Activated T-helper 1 cell treated with anti-CD3 and anti-CD28 coated beads, Interleukin-2, amount 50 U/mL, for 16 hours (primary cell): Measurements from ENCODE around the gene TPST1.

Experiments
- DNase-seq, 2 donors: peaks; one replicate each; pipeline ENCODE4 v3.0.0-alpha.2; 2020; ENCODE audit warnings: low read depth in 1 of 2, low spot score in 1 of 2

The TPST1 gene

DNA sequence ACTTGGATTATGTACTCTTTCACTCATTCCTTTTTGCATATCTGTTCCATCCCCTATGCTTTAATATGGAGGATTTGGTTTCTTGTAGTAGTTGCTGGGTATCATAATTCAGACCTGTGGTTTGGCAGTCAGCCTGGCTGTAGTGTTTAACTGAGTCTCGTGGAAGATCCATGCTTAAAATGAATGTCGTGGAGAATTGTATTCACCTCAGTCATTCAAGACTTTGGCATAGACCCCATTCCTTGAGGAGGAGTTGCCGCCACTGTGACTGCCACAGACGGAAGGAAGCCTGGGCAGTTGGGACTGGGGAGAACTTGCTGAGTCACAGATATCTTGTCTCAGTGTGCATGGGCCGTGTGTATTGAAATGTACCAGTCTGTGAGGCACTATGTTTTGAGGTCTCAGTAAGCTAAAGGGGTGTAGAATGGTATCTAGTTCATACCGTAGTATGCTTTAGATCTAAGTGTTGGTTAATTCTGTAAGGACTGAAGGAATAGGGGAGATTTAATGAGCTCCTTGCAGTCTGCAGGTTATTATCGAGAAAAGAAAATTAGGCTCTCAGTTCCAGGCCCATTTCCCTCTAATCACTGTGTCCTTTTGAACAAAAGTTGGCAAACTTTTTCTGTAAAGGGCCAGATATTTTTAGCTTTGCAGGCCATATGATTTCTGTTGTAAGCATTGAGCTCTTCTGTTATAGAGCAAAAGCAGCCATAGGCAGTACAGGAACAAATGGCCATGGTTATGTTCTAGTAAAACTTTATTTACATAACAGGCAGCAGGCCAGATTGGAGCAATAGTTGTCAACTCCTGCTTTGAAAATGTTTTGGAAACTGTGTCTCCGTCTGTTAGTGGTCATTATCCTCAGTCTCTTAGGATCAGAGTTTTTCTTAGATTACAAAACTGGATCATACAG is 76.8 kb downstream of the TPST1 start:
- DNase-seq = no peak

DNA sequence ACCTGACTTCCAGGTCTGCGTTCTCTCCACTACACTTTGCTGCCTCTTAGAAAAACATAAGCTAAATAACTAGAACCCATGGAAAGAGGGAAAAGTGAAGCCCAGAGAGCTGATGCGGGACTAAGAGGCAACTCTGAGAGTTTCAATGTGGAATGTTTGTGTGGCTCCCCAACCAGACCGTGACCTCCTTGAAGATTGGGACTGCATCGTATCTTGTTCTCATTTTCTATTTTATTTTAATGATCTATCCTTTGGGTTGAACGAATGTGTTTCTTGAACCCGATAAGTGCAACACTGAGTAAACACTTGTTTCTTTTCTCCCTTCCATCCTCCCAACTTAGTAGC is 77.4 kb downstream of the TPST1 start:
- no peak for DNase-seq

DNA sequence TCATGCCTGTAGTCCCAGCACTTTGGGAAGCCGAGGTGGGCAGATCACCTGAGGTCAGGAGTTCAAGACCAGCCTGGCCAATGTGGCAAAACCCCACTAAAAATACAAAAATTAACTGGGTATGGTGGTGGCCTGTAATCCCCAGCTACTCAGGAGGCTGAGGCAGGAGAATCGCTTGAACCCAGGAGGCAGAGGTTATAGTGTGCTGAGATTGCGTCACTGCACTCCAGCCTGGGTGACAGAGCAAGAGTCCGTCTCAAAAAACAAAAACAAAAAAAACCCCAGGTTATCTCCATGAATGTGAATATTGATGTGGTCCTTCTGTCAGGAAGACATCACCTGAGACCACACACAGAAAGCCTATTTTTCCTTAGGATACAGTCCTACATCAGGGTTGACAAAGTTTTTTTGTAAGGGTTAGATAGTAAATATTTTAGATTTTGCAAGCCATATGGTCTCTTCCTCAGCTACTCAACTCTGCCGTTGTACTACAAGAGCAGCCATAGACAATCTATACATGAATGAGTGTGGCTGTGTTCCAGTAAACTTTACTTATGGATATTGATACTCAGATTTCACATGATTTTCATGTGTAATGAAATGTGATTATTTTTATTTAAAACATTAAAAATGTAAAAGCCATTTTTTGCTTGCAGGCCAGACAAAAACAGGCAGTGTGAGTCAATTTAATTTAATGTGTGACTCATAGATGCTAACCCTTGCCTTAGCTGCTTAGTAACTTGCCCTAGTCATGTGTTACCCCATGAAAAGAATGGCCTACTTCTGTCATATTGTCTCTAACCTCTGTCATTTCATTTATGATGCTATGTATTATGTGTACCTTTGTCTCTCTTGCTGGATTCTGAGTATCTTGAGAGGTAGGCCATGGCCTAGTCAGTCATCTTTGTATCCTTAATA is 78.1 kb downstream of the TPST1 start:
- no peak for DNase-seq

GRCh38 chr7:66296001-66296521 is 90.9 kb downstream of the TPST1 start:
- DNase-seq = no peak

DNA sequence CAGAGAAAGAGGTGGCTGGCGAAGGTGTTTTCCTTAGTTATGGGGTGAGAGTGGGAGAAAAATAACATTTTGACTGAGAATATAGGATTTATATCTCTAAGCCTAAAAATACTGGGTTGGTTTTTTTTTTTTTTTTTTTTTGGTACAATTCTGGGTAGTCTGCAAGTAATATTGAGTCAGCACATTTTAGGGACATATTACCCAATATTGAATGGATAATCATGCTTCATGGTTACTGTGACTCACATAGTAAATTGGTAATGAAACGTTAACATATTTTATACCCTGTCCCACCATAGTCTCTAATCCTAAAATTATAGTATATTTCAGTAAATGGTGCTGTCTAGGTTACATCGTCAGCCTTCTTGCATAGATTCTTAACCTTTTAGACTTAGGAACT is 91.4 kb downstream of the TPST1 start:
- no peak for DNase-seq

DNA sequence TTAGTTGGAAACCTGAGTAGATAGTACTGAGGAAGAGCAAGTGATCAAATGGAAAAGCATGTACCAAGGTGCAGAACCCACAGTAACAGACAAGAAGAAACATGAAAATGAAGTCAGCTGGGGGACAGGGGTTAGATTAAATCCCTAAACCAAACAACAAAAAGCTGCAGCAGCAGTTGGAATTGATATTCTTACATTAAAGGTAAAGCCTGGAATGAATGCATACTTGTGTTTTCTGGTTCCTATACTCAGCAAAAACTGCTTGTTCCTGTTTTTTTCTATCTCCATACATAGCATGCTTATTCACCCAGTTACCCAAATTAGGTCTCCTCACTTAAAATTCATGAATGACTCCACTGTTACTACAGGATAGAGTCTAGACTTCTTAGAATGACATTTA is 92.4 kb downstream of the TPST1 start:
- no peak for DNase-seq

- DNase-seq = no peak
These were observed 96.1 kb downstream of the TPST1 start for GRCh38 chr7:66301249-66301648.

DNA sequence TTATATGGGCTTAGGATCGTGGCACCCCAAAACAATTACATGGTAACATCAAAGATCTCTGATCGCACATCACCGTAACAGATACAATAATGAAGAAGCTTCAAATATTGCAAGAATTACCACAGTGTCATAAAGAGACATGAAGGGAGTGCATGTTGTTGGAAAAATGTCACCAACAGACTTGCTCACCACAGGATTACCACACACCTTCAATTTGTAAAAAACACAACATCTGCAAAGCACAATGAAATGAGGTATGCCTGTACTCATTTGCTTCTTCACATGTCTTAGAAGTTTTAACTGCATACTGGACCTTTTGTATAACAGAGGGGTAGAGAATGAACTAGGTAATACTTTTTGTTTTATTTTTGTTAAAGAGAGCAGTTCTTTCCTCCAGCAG is 96.6 kb downstream of the TPST1 start:
- DNase-seq = no peak

- DNase-seq = no peak
These were observed 98.5 kb downstream of the TPST1 start for GRCh38 chr7:66303454-66304155.

GRCh38 chr7:66304536-66304935 is 99.4 kb downstream of the TPST1 start:
- DNase-seq = no peak

GRCh38 chr7:66306243-66306642 is 101.1 kb downstream of the TPST1 start:
- DNase-seq = no peak

GRCh38 chr7:66307591-66308215 is 102.6 kb downstream of the TPST1 start:
- DNase-seq = no peak

GRCh38 chr7:66308411-66308810 is 103.3 kb downstream of the TPST1 start:
- DNase-seq = no peak

DNA sequence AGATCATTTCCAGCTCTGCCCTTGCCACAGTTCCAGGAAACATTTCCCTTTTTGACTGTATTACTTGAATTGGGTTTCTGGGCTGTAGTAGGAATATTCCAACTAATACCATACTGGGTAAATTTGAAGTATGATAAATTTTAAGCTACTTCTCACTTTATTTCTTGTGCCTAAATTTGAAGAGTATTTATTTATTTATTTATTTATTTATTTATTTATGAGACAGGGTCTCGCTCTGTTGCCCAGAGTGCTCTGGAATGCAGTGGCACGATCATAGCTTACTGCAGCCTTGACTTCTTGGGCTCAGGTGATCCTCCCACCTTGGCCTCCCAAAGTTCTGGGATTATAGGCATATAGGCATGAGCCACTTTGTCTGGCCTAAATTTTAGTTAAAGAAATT is 105.5 kb downstream of the TPST1 start:
- DNase-seq = no peak

- DNase-seq = no peak
These were observed 108.9 kb downstream of the TPST1 start for GRCh38 chr7:66313886-66314568.

DNA sequence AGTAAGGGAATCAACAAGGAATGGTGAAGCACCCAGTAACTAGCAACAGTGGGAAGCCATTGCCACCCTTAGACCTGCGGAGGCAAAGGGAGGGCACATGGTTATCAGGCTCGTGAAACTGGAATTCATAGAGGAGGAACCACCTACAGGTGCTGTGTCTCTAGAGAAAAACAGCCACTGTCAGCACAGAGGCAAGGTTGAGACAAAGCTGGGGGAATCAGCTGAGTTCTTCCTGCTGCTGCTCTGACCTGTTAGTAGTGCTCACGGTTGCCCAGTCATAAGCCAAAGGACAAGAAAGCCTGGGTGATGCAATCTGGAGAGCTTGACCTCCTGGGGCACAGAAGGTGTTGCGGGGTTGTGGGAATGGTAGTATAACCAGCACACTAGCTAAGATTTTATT is 110.1 kb downstream of the TPST1 start:
- DNase-seq = no peak

DNA sequence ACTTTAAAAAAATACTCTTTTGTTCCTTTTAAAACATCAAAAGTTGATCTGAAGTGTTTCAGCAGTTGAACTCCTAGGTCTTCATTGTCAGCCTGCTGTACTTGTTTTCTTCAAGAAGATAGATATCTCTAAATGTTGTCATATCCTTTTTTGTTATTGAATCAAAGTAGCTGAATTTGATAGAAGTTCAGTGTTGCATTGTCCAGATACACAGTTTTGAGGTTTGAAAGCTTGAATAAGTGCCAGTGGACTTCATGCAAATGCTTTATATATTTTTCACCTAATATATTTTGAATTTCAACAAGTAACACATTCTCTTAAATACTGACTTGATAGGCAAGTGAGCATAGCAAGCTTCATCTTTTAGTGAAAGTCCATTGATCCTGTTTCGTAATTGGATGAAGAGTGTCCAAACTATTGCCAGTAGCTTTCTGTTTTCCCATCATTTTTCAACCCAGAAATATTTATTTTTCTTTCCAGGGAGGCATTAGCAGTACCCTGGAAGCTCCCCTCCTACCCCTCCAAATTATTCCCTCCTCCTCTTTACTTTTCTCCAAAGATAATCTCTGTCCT is 114.4 kb downstream of the TPST1 start:
- DNase-seq = no peak

- no peak for DNase-seq
These were observed 116.1 kb downstream of the TPST1 start for GRCh38 chr7:66321283-66321682.

DNA sequence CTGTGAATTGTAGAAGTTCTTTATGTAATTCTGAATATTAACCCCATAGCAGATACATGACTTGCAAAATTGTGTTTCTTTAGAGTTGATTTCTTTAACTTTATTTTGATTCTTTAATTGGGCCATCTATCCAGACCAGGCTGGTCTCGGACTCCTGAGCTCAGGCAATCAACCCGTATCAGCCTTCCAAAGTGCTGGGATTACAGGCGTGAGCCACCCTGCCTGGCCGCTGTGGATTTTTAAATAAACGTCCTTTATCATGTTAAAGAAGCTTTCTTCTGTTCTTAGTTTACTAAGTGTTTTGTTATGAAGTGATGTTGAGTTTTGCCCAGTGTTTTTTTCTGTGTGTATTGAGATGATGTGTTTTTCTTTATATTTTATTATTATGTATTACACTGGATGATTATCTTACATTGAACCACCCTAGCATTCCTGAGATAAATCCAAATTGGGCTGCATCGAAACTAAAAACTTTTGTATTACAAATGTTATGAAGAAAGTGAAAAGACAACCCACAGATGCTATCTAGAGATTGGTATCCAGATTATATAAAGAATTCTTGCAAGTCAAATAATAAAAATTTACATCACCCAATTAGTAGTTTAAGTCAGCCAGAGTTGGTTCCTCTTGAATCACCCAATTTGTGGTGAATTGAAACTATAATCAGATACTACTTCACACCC is 118.1 kb downstream of the TPST1 start:
- DNase-seq = no peak
